NCI-H1105 (cell line): ENCODE measurements around the gene PRRX1.

Source experiments
- DNase-seq: peaks from one replicate; lab custom pipeline; 2025; lab: John Stamatoyannopoulos, UW

Gene PRRX1

GRCh38 chr1:170691258-170691657 is 27.3 kb downstream of the PRRX1 start:
- no peak for DNase-seq

GRCh38 chr1:170692866-170693575 is 29.1 kb downstream of the PRRX1 start:
- no peak for DNase-seq

- DNase-seq = no peak
Observed at GRCh38 chr1:170694172-170694926, 30.4 kb downstream of the PRRX1 start.

GRCh38 chr1:170695955-170696590 is 32.1 kb downstream of the PRRX1 start:
- DNase-seq = no peak

GRCh38 chr1:170696591-170697290 is 32.8 kb downstream of the PRRX1 start:
- DNase-seq = no peak

GRCh38 chr1:170697316-170697715 is 33.4 kb downstream of the PRRX1 start:
- DNase-seq = no peak

- DNase-seq = no peak
Observed at GRCh38 chr1:170698301-170699275, 34.7 kb downstream of the PRRX1 start.

- no peak for DNase-seq
Observed at GRCh38 chr1:170699696-170700095, 35.8 kb downstream of the PRRX1 start.

- DNase-seq = no peak
Observed at GRCh38 chr1:170700842-170701615, 37.1 kb downstream of the PRRX1 start.

- DNase-seq = no peak
Observed at GRCh38 chr1:170701962-170702361, 38.0 kb downstream of the PRRX1 start.

- DNase-seq = no peak
Observed at GRCh38 chr1:170703591-170703990, 39.7 kb downstream of the PRRX1 start.

GRCh38 chr1:170704256-170704655 is 40.3 kb downstream of the PRRX1 start:
- no peak for DNase-seq

- DNase-seq = no peak
Observed at GRCh38 chr1:170705981-170706380, 42.0 kb downstream of the PRRX1 start.

GRCh38 chr1:170707117-170707516 is 43.2 kb downstream of the PRRX1 start:
- DNase-seq = no peak

GRCh38 chr1:170707959-170708655 is 44.2 kb downstream of the PRRX1 start:
- DNase-seq = no peak

GRCh38 chr1:170711682-170712081 is 47.8 kb downstream of the PRRX1 start:
- DNase-seq = no peak

GRCh38 chr1:170714163-170714562 is 50.2 kb downstream of the PRRX1 start:
- DNase-seq = no peak

- no peak for DNase-seq
Observed at GRCh38 chr1:170714938-170715337, 51.0 kb downstream of the PRRX1 start.

GRCh38 chr1:170716835-170717429 is 53.0 kb downstream of the PRRX1 start:
- no peak for DNase-seq
